Activated CD8-positive, alpha-beta memory T cell treated with anti-CD3 and anti-CD28 coated beads for 24 hours (primary cell): ENCODE results near the gene BCAN.

Experiments
- DNase-seq: peaks from one replicate; pipeline ENCODE4 v3.0.0-alpha.2; 2020

The BCAN gene

GRCh38 chr1:156704930-156705320 lies 63.0 kb downstream of the BCAN start:
- peak; percentile 72 for DNase-seq

GRCh38 chr1:156705321-156705917 lies 63.5 kb downstream of the BCAN start, which contains the start of gene CRABP2:
Gene CRABP2, minus strand, starts transcription at chr1:156705583. Its CDS starts 137 bp downstream, at chr1:156705446.
- no peak for DNase-seq

GRCh38 chr1:156705918-156706656 lies 64.2 kb downstream of the BCAN start:
- DNase-seq = peak; percentile 89

DNA sequence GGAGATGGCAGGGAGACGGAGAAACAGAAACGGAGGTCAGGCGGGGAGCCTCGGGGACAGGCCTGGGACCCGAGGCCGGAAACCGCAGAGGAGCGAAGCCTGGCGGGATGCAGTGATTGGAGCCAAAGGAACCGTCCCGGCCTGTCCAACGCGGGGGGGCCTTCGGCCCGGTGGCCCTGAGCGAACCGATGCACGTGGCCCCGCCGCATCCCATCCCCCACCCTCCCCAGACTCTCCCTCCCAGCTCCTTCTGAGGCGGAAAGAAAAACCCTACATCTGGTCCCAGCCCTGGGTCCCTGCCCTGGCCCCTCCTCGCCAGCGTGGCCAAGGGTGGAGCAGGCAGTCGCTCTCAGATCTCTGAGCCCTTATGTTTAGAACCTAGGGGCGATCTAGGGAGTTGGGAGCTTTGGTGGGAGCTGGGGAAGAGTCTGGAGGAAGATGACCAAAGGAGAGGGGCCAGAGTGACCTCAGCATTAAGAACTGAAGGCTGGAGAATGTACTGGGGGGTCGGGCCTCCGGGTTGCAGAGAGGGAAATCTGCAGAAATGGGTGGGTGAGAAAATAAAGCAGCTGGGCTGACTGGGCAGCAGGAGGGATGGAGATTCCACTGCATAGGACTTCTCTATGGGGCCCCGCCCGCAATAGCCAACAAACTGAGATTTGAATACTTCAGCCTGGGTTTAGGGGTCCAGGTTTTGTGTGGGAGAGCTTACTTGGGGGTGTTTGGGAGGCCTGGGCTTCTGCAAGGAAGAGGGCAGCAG lies 64.9 kb downstream of the BCAN start:
- DNase-seq = no peak

DNA sequence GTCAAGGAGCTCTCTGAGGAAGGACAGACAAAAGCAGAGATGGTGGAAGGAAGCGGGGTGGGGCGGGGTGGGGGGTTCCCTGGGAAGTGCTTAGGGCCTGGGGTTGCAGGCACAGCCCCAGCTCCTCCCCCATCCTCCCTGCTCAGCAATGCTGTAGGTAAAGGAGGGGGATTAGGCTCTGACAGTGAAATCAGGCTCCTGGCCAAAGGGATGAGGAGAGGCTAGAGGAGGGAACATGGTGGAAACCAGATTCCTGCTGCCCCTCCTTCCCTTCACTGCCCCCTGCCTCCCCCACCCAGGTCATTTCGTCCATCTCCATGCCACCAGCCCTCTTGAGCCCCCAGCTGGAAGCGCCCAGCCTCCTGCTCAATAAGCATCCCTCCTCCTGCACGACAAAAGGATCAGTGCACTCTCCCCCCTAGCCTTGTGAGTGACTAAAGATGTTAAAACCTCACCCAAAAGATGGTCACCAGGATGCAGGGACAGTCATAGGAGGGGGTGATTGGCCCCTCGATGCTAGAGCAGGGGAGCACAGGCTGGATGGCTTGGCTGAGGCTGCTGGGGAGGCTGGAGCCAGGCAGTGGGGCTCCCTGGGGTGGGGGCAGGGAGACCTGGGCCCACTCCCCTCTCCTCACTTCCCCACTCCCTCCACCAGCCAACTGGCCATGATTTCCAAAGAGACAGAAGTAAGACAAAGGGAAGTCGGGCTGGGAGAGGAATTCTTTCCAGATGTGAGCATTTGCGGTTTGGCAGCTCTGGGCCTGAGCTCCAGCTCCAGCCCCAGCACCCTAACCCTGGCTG lies 65.7 kb downstream of the BCAN start:
- DNase-seq = no peak

DNA sequence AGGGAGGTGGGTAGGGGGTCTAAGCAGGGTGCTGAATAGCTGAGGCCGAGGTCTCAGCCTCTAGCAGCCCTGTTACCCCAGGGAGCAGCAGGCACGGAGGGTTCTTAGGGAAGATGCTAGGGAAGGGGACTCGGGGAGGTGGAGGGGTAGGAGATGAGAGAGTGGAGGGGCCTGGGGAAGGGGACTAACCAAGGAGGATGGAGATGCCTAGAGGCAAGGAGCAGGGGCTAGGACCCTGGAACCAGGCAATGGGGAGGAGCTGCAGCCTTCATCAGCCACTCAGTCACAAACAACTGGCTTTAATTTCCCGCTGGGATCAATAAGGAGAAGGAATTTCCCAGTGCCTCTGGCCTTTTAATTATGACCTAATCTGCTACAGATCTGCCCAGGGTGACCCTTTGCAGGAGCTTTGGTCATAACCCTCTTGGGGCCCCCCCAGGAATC lies 66.3 kb downstream of the BCAN start:
- DNase-seq = no peak

DNA sequence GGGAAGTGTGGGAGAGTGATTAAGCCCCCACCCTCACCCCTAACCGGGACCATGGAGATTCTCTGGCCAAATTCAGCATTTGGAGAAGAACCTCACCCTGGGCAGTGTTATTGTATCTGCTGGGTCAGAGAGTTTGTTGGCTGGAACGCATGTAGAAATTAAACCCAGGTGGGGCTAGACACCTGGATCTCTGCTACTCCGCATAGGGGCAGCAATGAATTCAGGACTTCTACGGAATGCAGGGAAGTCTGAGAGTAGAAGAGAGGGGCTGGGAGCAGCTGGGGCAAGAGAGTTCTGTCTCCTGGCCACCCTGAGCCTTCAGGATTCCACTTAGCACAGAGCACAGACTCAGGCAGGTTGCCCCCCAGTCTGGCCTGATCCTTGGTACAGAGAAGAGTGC lies 67.1 kb downstream of the BCAN start:
- no peak for DNase-seq
